Central memory CD8-positive, alpha-beta T cell (primary cell): ENCODE results near the gene NT5C1A.

Experiments used
- ATAC-seq: fragments of 150-1000 bp; cut with Tn5 transposase; replicated peaks from 2 replicates; pipeline ENCODE4 v1.10.0; 2022; ENCODE audit warnings: mild to moderate bottlenecking, moderate FRiP score, moderate number of reproducible peaks; ENCODE audit not compliant: poor library complexity, severe bottlenecking; ENCODE audit errors: extremely low read depth
- DNase-seq, 2 donors: peaks; one replicate each; pipeline ENCODE4 v3.0.0; 2021; ENCODE audit warnings: low spot score in 2 of 2
- H3K27ac Mint-ChIP-seq: one replicate; pipeline ENCODE4 v1.8.0; 2022; ENCODE audit warnings: low read depth, mild to moderate bottlenecking, moderate library complexity, mixed read lengths
- H3K27me3 Mint-ChIP-seq: one replicate; pipeline ENCODE4 v1.8.0; 2022; ENCODE audit warnings: mixed read lengths
- H3K36me3 Mint-ChIP-seq: one replicate; pipeline ENCODE4 v1.8.0; 2022; ENCODE audit warnings: mild to moderate bottlenecking, moderate library complexity, mixed read lengths; ENCODE audit not compliant: insufficient read depth
- H3K4me1 Mint-ChIP-seq: one replicate; pipeline ENCODE4 v1.8.0; 2022; ENCODE audit warnings: mixed read lengths
- H3K4me3 Mint-ChIP-seq: one replicate; pipeline ENCODE4 v1.8.0; 2022; ENCODE audit warnings: mild to moderate bottlenecking, moderate library complexity, mixed read lengths
- H3K9me3 Mint-ChIP-seq: one replicate; pipeline ENCODE4 v1.8.0; 2022; ENCODE audit warnings: mixed read lengths

Gene NT5C1A

GRCh38 chr1:39671793-39672550, at the start of gene NT5C1A:
NT5C1A (minus strand) TSS chr1:39672107; CDS start chr1:39672038, 69 bp downstream.
- DNase-seq (no peak), ATAC-seq (peak; percentile 19)
- peaks cover 51% of the 10 kb centered on the region for H3K27me3 Mint-ChIP-seq
- no peaks in the 10 kb centered on the region for H3K4me1 Mint-ChIP-seq
- no peaks in the 10 kb centered on the region for H3K9me3 Mint-ChIP-seq
- no peaks in the 10 kb centered on the region for H3K36me3 Mint-ChIP-seq
- no peak within 1 kb of the TSS for H3K27ac Mint-ChIP-seq
- no peak within 1 kb of the TSS for H3K4me3 Mint-ChIP-seq

GRCh38 chr1:39721664-39722063, 49.8 kb upstream of the NT5C1A start:
- H3K27me3 Mint-ChIP-seq = peaks cover 40% of the 10 kb centered on the region
- H3K4me3 Mint-ChIP-seq = no peak overlapping the region

GRCh38 chr1:39720094-39720999, 48.4 kb upstream of the NT5C1A start:
- peaks cover 36% of the 10 kb centered on the region for H3K27me3 Mint-ChIP-seq
- H3K27ac Mint-ChIP-seq = no peak overlapping the region
- no peak for DNase-seq
- no peak overlapping the region for H3K4me3 Mint-ChIP-seq
- ATAC-seq = no peak
- H3K4me1 Mint-ChIP-seq = no peaks in the 10 kb centered on the region
- H3K36me3 Mint-ChIP-seq = no peaks in the 10 kb centered on the region
- H3K9me3 Mint-ChIP-seq = no peaks in the 10 kb centered on the region

More at GRCh38 chr1:39721664-39722063, 49.8 kb upstream of the NT5C1A start:
- Mint-ChIP-seq H3K36me3 (no peaks in the 10 kb centered on the region), H3K4me1 (no peaks in the 10 kb centered on the region), H3K9me3 (no peaks in the 10 kb centered on the region), H3K27ac (no peak overlapping the region)
- ATAC-seq (no peak), DNase-seq (no peak)

GRCh38 chr1:39717809-39718208, 45.9 kb upstream of the NT5C1A start:
- no peak overlapping the region for H3K4me3 Mint-ChIP-seq
- no peaks in the 10 kb centered on the region for H3K9me3 Mint-ChIP-seq
- H3K36me3 Mint-ChIP-seq = no peaks in the 10 kb centered on the region
- no peak for DNase-seq
- H3K27ac Mint-ChIP-seq = no peak overlapping the region
- no peak for ATAC-seq
- no peaks in the 10 kb centered on the region for H3K4me1 Mint-ChIP-seq
- peaks cover 27% of the 10 kb centered on the region for H3K27me3 Mint-ChIP-seq

- no peak for DNase-seq
- ATAC-seq = no peak
- Mint-ChIP-seq H3K4me3 (no peak overlapping the region), H3K27me3 (peaks cover 26% of the 10 kb centered on the region), H3K36me3 (no peaks in the 10 kb centered on the region), H3K27ac (no peak overlapping the region), H3K9me3 (no peaks in the 10 kb centered on the region), H3K4me1 (no peaks in the 10 kb centered on the region)
Observed at GRCh38 chr1:39713557-39713956, 41.6 kb upstream of the NT5C1A start.

GRCh38 chr1:39711966-39712340, 40.0 kb upstream of the NT5C1A start:
- H3K9me3 Mint-ChIP-seq = no peaks in the 10 kb centered on the region
- H3K36me3 Mint-ChIP-seq = no peaks in the 10 kb centered on the region
- DNase-seq = no peak
- H3K4me3 Mint-ChIP-seq = no peak overlapping the region
- no peaks in the 10 kb centered on the region for H3K4me1 Mint-ChIP-seq
- ATAC-seq = no peak
- peaks cover 10% of the 10 kb centered on the region for H3K27me3 Mint-ChIP-seq
- H3K27ac Mint-ChIP-seq = no peak overlapping the region

- Mint-ChIP-seq H3K27me3 (peaks cover 4% of the 10 kb centered on the region), H3K4me1 (no peaks in the 10 kb centered on the region), H3K27ac (no peak overlapping the region), H3K4me3 (no peak overlapping the region), H3K9me3 (no peaks in the 10 kb centered on the region), H3K36me3 (no peaks in the 10 kb centered on the region)
- DNase-seq = no peak
- no peak for ATAC-seq
Observed at GRCh38 chr1:39711104-39711965, 39.4 kb upstream of the NT5C1A start.

GRCh38 chr1:39707506-39707905, 35.6 kb upstream of the NT5C1A start:
- no peaks in the 10 kb centered on the region for H3K4me1 Mint-ChIP-seq
- no peaks in the 10 kb centered on the region for H3K27me3 Mint-ChIP-seq
- no peak overlapping the region for H3K4me3 Mint-ChIP-seq
- ATAC-seq (no peak), DNase-seq (no peak)
- no peak overlapping the region for H3K27ac Mint-ChIP-seq
- no peaks in the 10 kb centered on the region for H3K9me3 Mint-ChIP-seq
- H3K36me3 Mint-ChIP-seq = no peaks in the 10 kb centered on the region

GRCh38 chr1:39704757-39705156, 32.9 kb upstream of the NT5C1A start:
- no peak for ATAC-seq
- Mint-ChIP-seq H3K27me3 (no peaks in the 10 kb centered on the region), H3K36me3 (peaks cover 2% of the 10 kb centered on the region), H3K9me3 (no peaks in the 10 kb centered on the region), H3K27ac (no peak overlapping the region), H3K4me1 (no peaks in the 10 kb centered on the region), H3K4me3 (no peak overlapping the region)
- DNase-seq = no peak

GRCh38 chr1:39701049-39701439, 29.1 kb upstream of the NT5C1A start:
- no peak overlapping the region for H3K4me3 Mint-ChIP-seq
- no peaks in the 10 kb centered on the region for H3K9me3 Mint-ChIP-seq
- H3K27ac Mint-ChIP-seq = no peak overlapping the region
- ATAC-seq (no peak), DNase-seq (no peak)
- H3K27me3 Mint-ChIP-seq = peaks cover 11% of the 10 kb centered on the region
- peaks cover 4% of the 10 kb centered on the region for H3K36me3 Mint-ChIP-seq
- H3K4me1 Mint-ChIP-seq = no peaks in the 10 kb centered on the region

- ATAC-seq = no peak
- Mint-ChIP-seq H3K27ac (no peak overlapping the region), H3K4me1 (no peaks in the 10 kb centered on the region), H3K27me3 (peaks cover 14% of the 10 kb centered on the region), H3K9me3 (no peaks in the 10 kb centered on the region), H3K36me3 (peaks cover 6% of the 10 kb centered on the region), H3K4me3 (no peak overlapping the region)
- no peak for DNase-seq
Observed at GRCh38 chr1:39700348-39700747, 28.4 kb upstream of the NT5C1A start.

GRCh38 chr1:39699419-39699818, 27.5 kb upstream of the NT5C1A start:
- no peak for DNase-seq
- no peak for ATAC-seq
- H3K27me3 Mint-ChIP-seq = peaks cover 21% of the 10 kb centered on the region
- H3K36me3 Mint-ChIP-seq = peaks cover 7% of the 10 kb centered on the region
- no peaks in the 10 kb centered on the region for H3K4me1 Mint-ChIP-seq
- no peak overlapping the region for H3K27ac Mint-ChIP-seq
- no peaks in the 10 kb centered on the region for H3K9me3 Mint-ChIP-seq
- no peak overlapping the region for H3K4me3 Mint-ChIP-seq
